ENCODE results near the gene PRUNE2. TPM values are rescaled to one million over a fixed set of nuclear protein-coding genes. Genes with fewer than 3 reads are reported as not detected.
"Not testable (repeated sequence)": the region's sequence is repeated elsewhere in the genome, so short reads cannot be mapped to it uniquely, and the experiment has no call there.

Gene PRUNE2
- total RNA-seq, 1 experiment from 2014 or later, result 2.0 TPM

- DNase-seq (ENCODE audit: low read depth), result no peak
Observed at GRCh38 chr9:76863832-76864231, 42.1 kb downstream of the PRUNE2 start.

- peak; percentile 51 for DNase-seq (ENCODE audit: low read depth)
Observed at GRCh38 chr9:76859860-76860259, 46.1 kb downstream of the PRUNE2 start.

- DNase-seq (ENCODE audit: low read depth), result not testable (repeated sequence)
Observed at GRCh38 chr9:76858248-76858647, 47.7 kb downstream of the PRUNE2 start.

GRCh38 chr9:76856016-76856415 is 49.9 kb downstream of the PRUNE2 start:
- DNase-seq (ENCODE audit: low read depth), result no peak

- DNase-seq (ENCODE audit: low read depth), result no peak
Observed at GRCh38 chr9:76855015-76855414, 50.9 kb downstream of the PRUNE2 start.

GRCh38 chr9:76852026-76852425 is 53.9 kb downstream of the PRUNE2 start:
- no peak for DNase-seq (ENCODE audit: low read depth)

GRCh38 chr9:76846297-76846696 is 59.6 kb downstream of the PRUNE2 start:
- DNase-seq (ENCODE audit: low read depth), result no peak

GRCh38 chr9:76845254-76845653 is 60.7 kb downstream of the PRUNE2 start:
- no peak for DNase-seq (ENCODE audit: low read depth)

GRCh38 chr9:76835571-76836283 is 70.2 kb downstream of the PRUNE2 start:
- DNase-seq (ENCODE audit: low read depth), result peak; percentile 76

GRCh38 chr9:76828447-76828846 is 77.5 kb downstream of the PRUNE2 start:
- no peak for DNase-seq (ENCODE audit: low read depth)

GRCh38 chr9:76827296-76828080 is 78.4 kb downstream of the PRUNE2 start:
- DNase-seq (ENCODE audit: low read depth), result no peak

- DNase-seq (ENCODE audit: low read depth), result no peak
Observed at GRCh38 chr9:76820431-76820830, 85.5 kb downstream of the PRUNE2 start.

- DNase-seq (ENCODE audit: low read depth), result peak; percentile 97
Observed at GRCh38 chr9:76818271-76818670, 87.6 kb downstream of the PRUNE2 start.

GRCh38 chr9:76817489-76817888 is 88.4 kb downstream of the PRUNE2 start:
- peak; percentile 57 for DNase-seq (ENCODE audit: low read depth)

GRCh38 chr9:76812591-76812990 is 93.3 kb downstream of the PRUNE2 start:
- no peak for DNase-seq (ENCODE audit: low read depth)

- peak; percentile 67 for DNase-seq (ENCODE audit: low read depth)
Observed at GRCh38 chr9:76810377-76810957, 95.4 kb downstream of the PRUNE2 start.

GRCh38 chr9:76808636-76809035 is 97.3 kb downstream of the PRUNE2 start:
- peak; percentile 13 for DNase-seq (ENCODE audit: low read depth)

- DNase-seq (ENCODE audit: low read depth), result no peak
Observed at GRCh38 chr9:76803762-76804161, 102.2 kb downstream of the PRUNE2 start.

GRCh38 chr9:76803083-76803482 is 102.8 kb downstream of the PRUNE2 start:
- DNase-seq (ENCODE audit: low read depth), result no peak

- no peak for DNase-seq (ENCODE audit: low read depth)
Observed at GRCh38 chr9:76800901-76801300, 105.0 kb downstream of the PRUNE2 start.

GRCh38 chr9:76799473-76799872 is 106.4 kb downstream of the PRUNE2 start:
- DNase-seq (ENCODE audit: low read depth), result no peak

- no peak for DNase-seq (ENCODE audit: low read depth)
Observed at GRCh38 chr9:76798527-76798926, 107.4 kb downstream of the PRUNE2 start.

- no peak for DNase-seq (ENCODE audit: low read depth)
Observed at GRCh38 chr9:76796296-76796695, 109.6 kb downstream of the PRUNE2 start.
